Right lobe of liver (tissue), 4 donors: ENCODE data around the gene GCLC.

Source experiments
- POLR2A ChIP-seq: fragments of 450-650 bp; IDR thresholded peaks from one replicate; pipeline ENCODE4 v1.6.1; 2017; ENCODE audit warnings: antibody characterized with exemption, mild to moderate bottlenecking
- TF ChIP-seq, protein P1 (sequence below), 4 donors: fragments of 200-600 bp in 3 of 4; fragments of 450-650 bp in 1 of 4; IDR thresholded peaks; one replicate each; pipeline versions ENCODE4 v1.5.1 to v1.8.0; 2016 to 2022; ENCODE audit warnings: antibody characterized with exemption in 4 of 4, mild to moderate bottlenecking in 2 of 4
- donor health status: DM: no; HTN: no; CAD: no.
- donor health status: DM: no; HTN: no; CAD: no.
- donor health status: DM: no; HTN: yes; CAD: no.

DNA sequence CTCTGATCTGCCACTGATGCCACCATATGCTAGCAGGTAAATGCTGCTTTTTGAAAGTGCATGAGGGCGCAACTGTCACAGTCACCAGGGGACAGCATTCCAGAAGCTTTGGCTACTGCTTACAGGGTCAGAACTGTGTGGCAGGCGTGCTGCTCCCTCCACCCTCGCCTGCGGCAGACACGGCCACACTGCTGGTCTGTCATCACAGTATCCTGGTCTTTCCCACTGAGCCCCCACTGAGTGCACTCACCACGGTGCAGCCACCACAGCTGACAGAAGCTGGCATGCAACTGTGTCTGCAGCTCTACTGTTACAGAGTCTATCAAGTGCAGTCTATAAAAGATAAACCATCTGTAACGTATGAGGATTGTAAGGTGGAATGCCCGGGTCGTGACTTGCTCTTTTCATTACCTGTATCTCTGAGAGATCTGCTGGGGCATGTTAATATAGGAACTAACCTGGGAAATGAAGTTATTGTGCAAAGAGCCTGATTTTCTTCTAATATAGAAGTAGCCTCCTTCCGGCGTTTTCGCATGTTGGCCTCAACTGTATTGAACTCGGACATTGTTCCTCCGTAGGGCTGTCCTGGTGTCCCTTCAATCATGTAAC lies 24.5 kb downstream of the GCLC start:
- TF ChIP-seq, protein P1, sequence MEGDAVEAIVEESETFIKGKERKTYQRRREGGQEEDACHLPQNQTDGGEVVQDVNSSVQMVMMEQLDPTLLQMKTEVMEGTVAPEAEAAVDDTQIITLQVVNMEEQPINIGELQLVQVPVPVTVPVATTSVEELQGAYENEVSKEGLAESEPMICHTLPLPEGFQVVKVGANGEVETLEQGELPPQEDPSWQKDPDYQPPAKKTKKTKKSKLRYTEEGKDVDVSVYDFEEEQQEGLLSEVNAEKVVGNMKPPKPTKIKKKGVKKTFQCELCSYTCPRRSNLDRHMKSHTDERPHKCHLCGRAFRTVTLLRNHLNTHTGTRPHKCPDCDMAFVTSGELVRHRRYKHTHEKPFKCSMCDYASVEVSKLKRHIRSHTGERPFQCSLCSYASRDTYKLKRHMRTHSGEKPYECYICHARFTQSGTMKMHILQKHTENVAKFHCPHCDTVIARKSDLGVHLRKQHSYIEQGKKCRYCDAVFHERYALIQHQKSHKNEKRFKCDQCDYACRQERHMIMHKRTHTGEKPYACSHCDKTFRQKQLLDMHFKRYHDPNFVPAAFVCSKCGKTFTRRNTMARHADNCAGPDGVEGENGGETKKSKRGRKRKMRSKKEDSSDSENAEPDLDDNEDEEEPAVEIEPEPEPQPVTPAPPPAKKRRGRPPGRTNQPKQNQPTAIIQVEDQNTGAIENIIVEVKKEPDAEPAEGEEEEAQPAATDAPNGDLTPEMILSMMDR (IDR thresholded peaks at IDR 0.05): no peak
- TF ChIP-seq POLR2A: no peak
